K562 (cell line): Measurements from ENCODE around the gene HELZ2. TPM values are rescaled to one million over a fixed set of nuclear protein-coding genes. Genes with fewer than 3 reads are reported as not detected.

ENCODE experiments used
- ATAC-seq: fragments of 200-7000 bp; cut with Tn5 transposase; 3 replicates; pipeline ENCODE4 v1.9.1; 2020; ENCODE audit warnings: moderate library complexity
- BruUV-seq: library from RNA; stranded (reverse); fragments of 400-500 nt; replicated peaks from 2 replicates; lab custom pipeline; 2021; lab: Mats Ljungman, UMichigan
- CTCF ChIA-PET: fragments of 300-600 bp; formaldehyde crosslinking; extraction: SDS; loops from one replicate; lab custom pipeline; 2021; ENCODE audit warnings: low intra/inter-chr PET ratio; lab: Yijun Ruan, JAX
- POLR2A ChIA-PET: fragments of 300-600, 350-650 bp; sonication (Branson Sonifier 250); formaldehyde crosslinking; extraction: SDS; loops from one replicate; lab custom pipeline; 2021; ENCODE audit warnings: antibody characterized with exemption, inconsistent platforms; lab: Yijun Ruan, JAX
- DNase-seq, 4 experiments: peaks; one replicate each; pipeline versions ENCODE4 v3.0.0 to v3.0.0-alpha.2; 2011 to 2018; ENCODE audit warnings: low spot score in 3 of 4, mixed read lengths in 3 of 4; ENCODE audit errors: extremely low read depth in 1 of 4
- FAIRE-seq: peaks from 2 replicates; lab custom pipeline; 2011; peaks lifted over from hg19 to GRCh38; lab: Jason Lieb, UNC
- H2AFZ ChIP-seq: 2 replicates; pipeline ENCODE4 v1.6.0; 2011; ENCODE audit warnings: low read depth, low read length, control low read depth, inconsistent platforms
- H3K27ac ChIP-seq: fragments of 200-600 bp; 3 replicates; pipeline ENCODE4 v1.8.0; 2011; ENCODE audit warnings: low read depth, mild to moderate bottlenecking, control low read depth, inconsistent platforms, low read length, moderate library complexity, mixed read lengths; ENCODE audit errors: extremely low read depth
- H3K27me3 ChIP-seq, 2 experiments: fragments of 300-600 bp in 1 of 2; 2 replicates in 1 of 2; 3 replicates in 1 of 2; pipeline versions ENCODE4 v1.6.0 to v1.8.0; 2011; ENCODE audit warnings: inconsistent platforms in 2 of 2, low read length in 2 of 2, mild to moderate bottlenecking in 1 of 2, mixed read lengths in 1 of 2, moderate library complexity in 1 of 2; ENCODE audit not compliant: control insufficient read depth in 2 of 2, insufficient read depth in 2 of 2
- H3K36me3 ChIP-seq: fragments of 300-600 bp; 3 replicates; pipeline ENCODE4 v1.8.0; 2011; ENCODE audit warnings: mild to moderate bottlenecking, low read length, inconsistent platforms; ENCODE audit not compliant: control insufficient read depth, insufficient read depth
- H3K4me1 ChIP-seq, 2 experiments: fragments of 200-600 bp in 1 of 2; replicated peaks in 1 of 2; 2 replicates in 1 of 2; 3 replicates in 1 of 2; pipeline versions ENCODE4 v1.5.1 to v1.8.0; 2011; ENCODE audit warnings: inconsistent platforms in 2 of 2, low read length in 2 of 2, mild to moderate bottlenecking in 1 of 2, mixed read lengths in 1 of 2, moderate library complexity in 1 of 2; ENCODE audit not compliant: control insufficient read depth in 2 of 2, insufficient read depth in 2 of 2
- H3K4me2 ChIP-seq: 2 replicates; pipeline ENCODE4 v1.6.1; 2011; ENCODE audit warnings: low read length, control low read depth, inconsistent platforms, mixed read lengths; ENCODE audit not compliant: insufficient read depth
- H3K4me3 ChIP-seq: fragments of 200-600 bp; sonication (generic), shearing (Covaris generic); 2 replicates; pipeline ENCODE4 v1.5.1; 2016; ENCODE audit warnings: control low read depth, inconsistent platforms
- H3K79me2 ChIP-seq: fragments of 200-600 bp; 3 replicates; pipeline ENCODE4 v1.8.0; 2011; ENCODE audit warnings: low read length, inconsistent platforms; ENCODE audit not compliant: control insufficient read depth, insufficient read depth
- H3K9ac ChIP-seq, 2 experiments: 2 replicates each; pipeline versions ENCODE4 v1.6.0 to v1.6.1; 2011; ENCODE audit warnings: low read depth in 2 of 2, low read length in 2 of 2, control low read depth in 1 of 2, inconsistent platforms in 1 of 2, mild to moderate bottlenecking in 1 of 2, mixed read lengths in 1 of 2; ENCODE audit not compliant: insufficient read depth in 1 of 2
- H3K9me1 ChIP-seq: one replicate; pipeline ENCODE4 v1.6.0; 2011; ENCODE audit warnings: inconsistent platforms, mild to moderate bottlenecking, low read length, moderate library complexity; ENCODE audit not compliant: control insufficient read depth, insufficient read depth
- H3K9me3 ChIP-seq: replicated peaks from 2 replicates; pipeline ENCODE4 v1.5.1; 2011; ENCODE audit warnings: low read depth, low read length, inconsistent platforms; ENCODE audit not compliant: control insufficient read depth, insufficient read depth
- H4K20me1 ChIP-seq: replicated peaks from 2 replicates; pipeline ENCODE4 v1.6.1; 2011; ENCODE audit warnings: low read length, inconsistent platforms, mixed read lengths; ENCODE audit not compliant: control insufficient read depth, insufficient read depth
- ATF1 ChIP-seq, 2 experiments: fragments of 450-650 bp in 1 of 2; IDR thresholded peaks; 2 replicates each; pipeline ENCODE4 v1.6.1; 2016; ENCODE audit warnings: missing compliant biosample characterization in 1 of 2, missing genetic modification characterization in 1 of 2
- BACH1 ChIP-seq: fragments of 200-800 bp; sonication (Bioruptor generic); IDR thresholded peaks from 2 replicates; pipeline ENCODE4 v1.6.1; 2016; ENCODE audit warnings: missing genetic modification characterization, missing compliant biosample characterization
- BHLHE40 ChIP-seq: IDR thresholded peaks from 2 replicates; pipeline ENCODE4 v1.6.1; 2011; ENCODE audit warnings: low read length, improper control_type of control experiment
- KAT8 ChIP-seq: fragments of 450-650 bp; IDR thresholded peaks from 2 replicates; pipeline ENCODE4 v1.6.1; 2016; ENCODE audit warnings: low read depth, mild to moderate bottlenecking
- NR1H2 ChIP-seq: sonication (generic); formaldehyde crosslinking; IDR thresholded peaks from 2 replicates; pipeline ENCODE4 v1.4.0; 2020; ENCODE audit warnings: mild to moderate bottlenecking, missing genetic modification reagents
- RBM22 ChIP-seq: fragments of 200-400 bp; formaldehyde crosslinking; IDR thresholded peaks from 2 replicates; pipeline ENCODE4 v1.6.1; 2018; ENCODE audit warnings: low read length, low read depth; ENCODE audit not compliant: poor library complexity, severe bottlenecking
- SNIP1 ChIP-seq: fragments of 450-650 bp; IDR thresholded peaks from 2 replicates; pipeline ENCODE4 v1.7.1; 2017; ENCODE audit warnings: low read depth, mild to moderate bottlenecking
- SRSF3 ChIP-seq: fragments of 200-400 bp; formaldehyde crosslinking; IDR thresholded peaks from 2 replicates; pipeline ENCODE4 v1.6.1; 2016; ENCODE audit warnings: mild to moderate bottlenecking, low read length, moderate library complexity; ENCODE audit not compliant: insufficient read depth
- ZNF140 ChIP-seq: fragments of 250-450 bp; sonication (Bioruptor Pico); IDR thresholded peaks from 2 replicates; pipeline ENCODE4 v1.8.0; 2021; ENCODE audit warnings: moderate library complexity, mild to moderate bottlenecking, inconsistent platforms
- ZNF282 ChIP-seq: sonication (generic); formaldehyde crosslinking; IDR thresholded peaks from 2 replicates; pipeline ENCODE4 v1.8.1; 2023; ENCODE audit warnings: missing genetic modification reagents
- WGBS: fragments of 100-300 bp; shearing (Covaris generic); methylation state at CpG from one replicate; pipeline ENCODE4 v1.1.6; 2016; ENCODE audit warnings: low coverage, mixed read lengths; ENCODE audit not compliant: insufficient coverage; ENCODE audit errors: missing lambda C conversion rate; 5-methylcytosine and 5-hydroxymethylcytosine counted together
- in situ Hi-C: fragments of 300-500 bp; cut with MboI; formaldehyde crosslinking; loops from 4 replicates; pipeline ENCODE4 v1.15.0; 2018; ENCODE audit warnings: inconsistent platforms, mixed read lengths
- intact Hi-C: fragments of 100-400 bp; cut with micrococcal nuclease; formaldehyde crosslinking; loops from 2 replicates; pipeline ENCODE4 v1.14.2; 2022
- polyA plus RNA-seq, 8 experiments: library from polyadenylated mRNA; depleted of rRNA in 4 of 8; stranded (reverse) in 5 of 8; unstranded in 3 of 8; fragments of >200 nt; fragmentation: Nextera tagmentation in 2 of 8; fragmentation: Illumina TruSeq in 1 of 8; extraction: Ambion mirVana in 2 of 8; extraction: Trizol in 1 of 8; gene quantifications; 2 replicates each; pipeline versions ENCODE4 v1.2.1 to v1.2.3, GENCODE V29; 2011 to 2014; ENCODE audit warnings: inconsistent platforms in 1 of 8, missing spikeins in 1 of 8
- total RNA-seq, 7 experiments: library from RNA; depleted of rRNA in 6 of 7; stranded (reverse); fragments of >200 nt in 6 of 7; fragmentation: Illumina TruSeq in 2 of 7; extraction: Trizol in 2 of 7; gene quantifications; 2 replicates each; pipeline versions ENCODE4 v1.2.1 to v1.2.3, GENCODE V29; 2011 to 2021; ENCODE audit warnings: low replicate concordance in 1 of 7
- TF ChIP-seq, protein P1 (sequence below), 2 experiments: IDR thresholded peaks; 2 replicates each; pipeline ENCODE4 v1.6.1; 2011; ENCODE audit warnings: borderline replicate concordance in 1 of 2, control low read depth in 1 of 2, low read depth in 1 of 2, low read length in 1 of 2, mild to moderate bottlenecking in 1 of 2, mixed read lengths in 1 of 2, moderate library complexity in 1 of 2; ENCODE audit not compliant: insufficient read depth in 1 of 2, insufficient read length in 1 of 2, poor library complexity in 1 of 2, severe bottlenecking in 1 of 2; ENCODE audit errors: extremely low read depth in 1 of 2
- TF ChIP-seq, protein P2 (sequence below): fragments of 450-650 bp; IDR thresholded peaks from 2 replicates; pipeline ENCODE4 v1.6.1; 2014; ENCODE audit warnings: low read depth, mild to moderate bottlenecking, moderate library complexity, borderline replicate concordance
- TF ChIP-seq, protein P3 (sequence below): fragments of 200-400 bp; formaldehyde crosslinking; IDR thresholded peaks from 2 replicates; pipeline ENCODE4 v1.6.1; 2017; ENCODE audit warnings: mild to moderate bottlenecking, low read depth, low read length, moderate library complexity
- TF ChIP-seq, protein P4 (sequence below): conservative IDR thresholded peaks from 2 replicates; pipeline ENCODE4 v1.6.1; 2011; ENCODE audit warnings: low read depth, mild to moderate bottlenecking, low read length; ENCODE audit not compliant: control insufficient read depth

The HELZ2 gene
- total and polyA plus RNA-seq, 9 of the 15 experiments (the other 6 are each of a cell fraction or from before 2014, with no cell fraction given): 0.03 to 7.8 (median 2.9) TPM; not detected in 1

DNA sequence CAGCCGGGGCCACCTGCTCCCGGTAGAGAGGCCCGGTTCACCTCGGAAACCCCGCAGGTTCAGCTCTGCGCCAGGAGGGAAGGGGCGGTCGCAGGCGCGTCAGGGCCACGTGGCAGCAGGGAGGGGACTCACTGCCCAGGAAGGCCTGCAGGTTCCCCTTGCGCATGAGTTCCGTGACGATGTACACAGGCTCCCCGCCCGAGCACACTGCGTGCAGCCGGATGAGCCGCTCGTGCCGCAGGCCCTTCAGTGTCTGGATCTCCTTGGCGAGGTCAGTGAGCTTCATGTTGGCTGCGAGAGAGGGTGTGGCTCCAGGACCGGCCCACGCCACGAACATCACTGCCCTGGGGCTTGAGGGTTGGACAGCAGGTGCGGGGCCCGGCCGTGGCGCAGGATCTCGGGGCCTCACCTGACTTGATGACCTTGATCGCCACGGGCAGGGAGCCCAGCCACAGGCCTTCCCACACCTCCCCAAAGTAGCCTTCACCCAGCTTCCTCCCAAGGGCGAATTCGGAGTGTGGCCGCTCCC, 31.9 kb downstream of the HELZ2 start (continued):
- TF ChIP-seq, protein P1, sequence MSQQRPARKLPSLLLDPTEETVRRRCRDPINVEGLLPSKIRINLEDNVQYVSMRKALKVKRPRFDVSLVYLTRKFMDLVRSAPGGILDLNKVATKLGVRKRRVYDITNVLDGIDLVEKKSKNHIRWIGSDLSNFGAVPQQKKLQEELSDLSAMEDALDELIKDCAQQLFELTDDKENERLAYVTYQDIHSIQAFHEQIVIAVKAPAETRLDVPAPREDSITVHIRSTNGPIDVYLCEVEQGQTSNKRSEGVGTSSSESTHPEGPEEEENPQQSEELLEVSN (IDR thresholded peaks at IDR 0.05; ENCODE audit: borderline replicate concordance in 1 of 2, extremely low read depth in 1 of 2, insufficient read depth in 1 of 2, insufficient read length in 1 of 2, low read depth in 1 of 2, low read length in 1 of 2, poor library complexity in 1 of 2, severe bottlenecking in 1 of 2): peak in 1 of 2 experiments; percentile 51
- TF ChIP-seq, protein P2, sequence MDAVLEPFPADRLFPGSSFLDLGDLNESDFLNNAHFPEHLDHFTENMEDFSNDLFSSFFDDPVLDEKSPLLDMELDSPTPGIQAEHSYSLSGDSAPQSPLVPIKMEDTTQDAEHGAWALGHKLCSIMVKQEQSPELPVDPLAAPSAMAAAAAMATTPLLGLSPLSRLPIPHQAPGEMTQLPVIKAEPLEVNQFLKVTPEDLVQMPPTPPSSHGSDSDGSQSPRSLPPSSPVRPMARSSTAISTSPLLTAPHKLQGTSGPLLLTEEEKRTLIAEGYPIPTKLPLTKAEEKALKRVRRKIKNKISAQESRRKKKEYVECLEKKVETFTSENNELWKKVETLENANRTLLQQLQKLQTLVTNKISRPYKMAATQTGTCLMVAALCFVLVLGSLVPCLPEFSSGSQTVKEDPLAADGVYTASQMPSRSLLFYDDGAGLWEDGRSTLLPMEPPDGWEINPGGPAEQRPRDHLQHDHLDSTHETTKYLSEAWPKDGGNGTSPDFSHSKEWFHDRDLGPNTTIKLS: peak; percentile 31; the same call in 1 of the 2 replicates
- TF ChIP-seq ATF1 (CRISPR knock-in tag; IDR thresholded peaks at IDR 0.05) (no peak), ATF1 (tag; IDR thresholded peaks at IDR 0.05) (peak; percentile 53), BHLHE40 (peak; percentile 43)
- TF ChIP-seq, all 486 proteins: peak for 10

DNA sequence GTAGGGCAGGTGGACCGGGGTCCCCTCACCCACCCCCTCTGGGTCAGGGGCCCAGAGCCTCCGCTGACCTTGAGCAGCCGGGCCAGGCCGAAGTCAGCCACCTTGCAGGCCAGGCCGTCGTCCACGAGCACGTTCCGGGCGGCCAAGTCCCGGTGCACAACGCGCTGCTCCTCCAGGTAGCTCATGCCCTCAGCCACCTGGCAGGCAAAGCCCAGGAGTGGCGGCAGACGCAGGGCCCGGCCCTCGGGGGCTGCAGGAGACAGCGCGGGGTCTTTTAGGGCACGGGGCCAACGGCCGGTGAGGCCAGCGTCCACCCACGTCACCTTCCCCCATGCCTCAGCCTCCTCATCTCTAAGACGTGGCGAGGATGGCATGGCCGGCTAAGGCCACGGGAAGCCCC, 32.7 kb downstream of the HELZ2 start:
- Histone ChIP-seq H3K4me1 (peaks cover 6 to 91% of the 10 kb centered on the region in 2 experiments; a peak in 4 of 5 replicates), H3K36me3 (no peaks in the 10 kb centered on the region), H3K9ac (no peak overlapping the region; a peak in 1 of 4 replicates), H3K4me2 (no peak overlapping the region), H3K79me2 (no peaks in the 10 kb centered on the region), H3K4me3 (no peak overlapping the region), H4K20me1 (peaks cover 3% of the 10 kb centered on the region), H3K9me3 (no peaks in the 10 kb centered on the region), H3K27ac (no peak overlapping the region), H3K27me3 (peaks cover 0 to 34% of the 10 kb centered on the region in 2 experiments; a peak in 3 of 5 replicates), H2AFZ (no peak overlapping the region), H3K9me1 (no peaks in the 10 kb centered on the region)
- 75% methylated on average over 14 of the region's 28 CpGs for WGBS
- DNase-seq: no peak
- ChIA-PET POLR2A (no interaction called here), CTCF (no interaction called here)
- intact Hi-C loops: no loop called here
- BruUV-seq: no TSS peak
- no peak for ATAC-seq
- in situ Hi-C loops: no loop called here
- no peak for FAIRE-seq
- TF ChIP-seq, protein P3, sequence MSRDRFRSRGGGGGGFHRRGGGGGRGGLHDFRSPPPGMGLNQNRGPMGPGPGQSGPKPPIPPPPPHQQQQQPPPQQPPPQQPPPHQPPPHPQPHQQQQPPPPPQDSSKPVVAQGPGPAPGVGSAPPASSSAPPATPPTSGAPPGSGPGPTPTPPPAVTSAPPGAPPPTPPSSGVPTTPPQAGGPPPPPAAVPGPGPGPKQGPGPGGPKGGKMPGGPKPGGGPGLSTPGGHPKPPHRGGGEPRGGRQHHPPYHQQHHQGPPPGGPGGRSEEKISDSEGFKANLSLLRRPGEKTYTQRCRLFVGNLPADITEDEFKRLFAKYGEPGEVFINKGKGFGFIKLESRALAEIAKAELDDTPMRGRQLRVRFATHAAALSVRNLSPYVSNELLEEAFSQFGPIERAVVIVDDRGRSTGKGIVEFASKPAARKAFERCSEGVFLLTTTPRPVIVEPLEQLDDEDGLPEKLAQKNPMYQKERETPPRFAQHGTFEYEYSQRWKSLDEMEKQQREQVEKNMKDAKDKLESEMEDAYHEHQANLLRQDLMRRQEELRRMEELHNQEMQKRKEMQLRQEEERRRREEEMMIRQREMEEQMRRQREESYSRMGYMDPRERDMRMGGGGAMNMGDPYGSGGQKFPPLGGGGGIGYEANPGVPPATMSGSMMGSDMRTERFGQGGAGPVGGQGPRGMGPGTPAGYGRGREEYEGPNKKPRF: no peak
- TF ChIP-seq KAT8: no peak
- no peak for TF ChIP-seq NR1H2 (CRISPR knock-in tag)
- TF ChIP-seq RBM22: no peak
- TF ChIP-seq, protein P4, sequence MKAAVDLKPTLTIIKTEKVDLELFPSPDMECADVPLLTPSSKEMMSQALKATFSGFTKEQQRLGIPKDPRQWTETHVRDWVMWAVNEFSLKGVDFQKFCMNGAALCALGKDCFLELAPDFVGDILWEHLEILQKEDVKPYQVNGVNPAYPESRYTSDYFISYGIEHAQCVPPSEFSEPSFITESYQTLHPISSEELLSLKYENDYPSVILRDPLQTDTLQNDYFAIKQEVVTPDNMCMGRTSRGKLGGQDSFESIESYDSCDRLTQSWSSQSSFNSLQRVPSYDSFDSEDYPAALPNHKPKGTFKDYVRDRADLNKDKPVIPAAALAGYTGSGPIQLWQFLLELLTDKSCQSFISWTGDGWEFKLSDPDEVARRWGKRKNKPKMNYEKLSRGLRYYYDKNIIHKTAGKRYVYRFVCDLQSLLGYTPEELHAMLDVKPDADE: no peak
- no peak for TF ChIP-seq BACH1 (tag)
- TF ChIP-seq ZNF140: no peak
- TF ChIP-seq SNIP1: no peak
- no peak for TF ChIP-seq SRSF3
- no peak for TF ChIP-seq ZNF282
